IMR-90 (cell line): Measurements from ENCODE around the gene ZBTB46. TPM values are rescaled to one million over a fixed set of nuclear protein-coding genes. Genes with fewer than 3 reads are reported as not detected.

Experiments used
- ATAC-seq: fragments of 200-7000 bp; cut with Tn5 transposase; 2 replicates; pipeline ENCODE4 v1.9.1; 2020; ENCODE audit warnings: low read depth, mild to moderate bottlenecking, moderate library complexity
- BruUV-seq: library from RNA; stranded (reverse); fragments of 400-500 nt; replicated peaks from 2 replicates; lab custom pipeline; 2021; lab: Mats Ljungman, UMichigan
- CTCF ChIA-PET: fragments of 300-600 bp; formaldehyde crosslinking; extraction: SDS; loops from one replicate; lab custom pipeline; 2021; ENCODE audit warnings: antibody characterized with exemption; lab: Yijun Ruan, JAX
- POLR2A ChIA-PET: fragments of 300-600 bp; sonication (Branson Sonifier 250); formaldehyde crosslinking; loops from one replicate; lab custom pipeline; 2022; ENCODE audit warnings: antibody characterized with exemption; ENCODE audit not compliant: unreplicated experiment; lab: Charles Lee
- DNase-seq: peaks from one replicate; pipeline ENCODE4 v3.0.0; 2013
- H2AFZ ChIP-seq: replicated peaks from 2 replicates; pipeline ENCODE3; 2013; ENCODE audit warnings: low read length, mild to moderate bottlenecking; ENCODE audit not compliant: poor library complexity
- H2AK5ac ChIP-seq: 2 replicates; pipeline ENCODE4 v1.6.1; 2013; ENCODE audit warnings: low read depth, low read length, inconsistent platforms
- H2AK9ac ChIP-seq: replicated peaks from 2 replicates; pipeline ENCODE3; 2013; ENCODE audit warnings: mild to moderate bottlenecking, low read depth, low read length, moderate library complexity; ENCODE audit not compliant: poor library complexity
- H2BK120ac ChIP-seq: 2 replicates; pipeline ENCODE4 v1.6.1; 2013; ENCODE audit warnings: low read depth, low read length, inconsistent platforms
- H2BK15ac ChIP-seq: 3 replicates; pipeline ENCODE4 v1.6.1; 2013; ENCODE audit warnings: low read depth, low read length, inconsistent platforms
- H2BK20ac ChIP-seq: 2 replicates; pipeline ENCODE4 v1.6.1; 2013; ENCODE audit warnings: low read depth, mild to moderate bottlenecking, inconsistent platforms, low read length, moderate library complexity
- H2BK5ac ChIP-seq: 2 replicates; pipeline ENCODE4 v1.6.1; 2013; ENCODE audit warnings: mild to moderate bottlenecking, low read depth, low read length, inconsistent platforms; ENCODE audit not compliant: poor library complexity, severe bottlenecking
- H3K14ac ChIP-seq: replicated peaks from 2 replicates; pipeline ENCODE4 v1.6.1; 2013; ENCODE audit warnings: low read depth, low read length, inconsistent platforms
- H3K18ac ChIP-seq: 2 replicates; pipeline ENCODE4 v1.6.1; 2013; ENCODE audit warnings: low read depth, low read length, control low read depth
- H3K23ac ChIP-seq: 2 replicates; pipeline ENCODE4 v1.6.1; 2013; ENCODE audit warnings: low read depth, low read length, inconsistent platforms
- H3K27ac ChIP-seq: 2 replicates; pipeline ENCODE4 v1.5.1; 2013; ENCODE audit warnings: mild to moderate bottlenecking, control low read depth, low read length; ENCODE audit not compliant: insufficient read depth
- H3K27me3 ChIP-seq: 2 replicates; pipeline ENCODE4 v1.6.1; 2013; ENCODE audit warnings: low read length; ENCODE audit not compliant: control insufficient read depth, insufficient read depth
- H3K36me3 ChIP-seq: 2 replicates; pipeline ENCODE4 v1.6.1; 2013; ENCODE audit warnings: low read length, mixed read lengths; ENCODE audit not compliant: control insufficient read depth, insufficient read depth
- H3K4ac ChIP-seq: 2 replicates; pipeline ENCODE4 v1.6.1; 2013; ENCODE audit warnings: low read depth, low read length, inconsistent platforms
- H3K4me1 ChIP-seq: 2 replicates; pipeline ENCODE4 v1.6.1; 2013; ENCODE audit warnings: low read length, mixed read lengths; ENCODE audit not compliant: control insufficient read depth, insufficient read depth
- H3K4me2 ChIP-seq: 2 replicates; pipeline ENCODE4 v1.6.1; 2013; ENCODE audit warnings: low read depth, mild to moderate bottlenecking, control low read depth, low read length, moderate library complexity
- H3K4me3 ChIP-seq: 2 replicates; pipeline ENCODE4 v1.5.1; 2013; ENCODE audit warnings: low read depth, mild to moderate bottlenecking, control low read depth, low read length, moderate library complexity; ENCODE audit not compliant: insufficient read depth
- H3K56ac ChIP-seq: 2 replicates; pipeline ENCODE4 v1.6.1; 2013; ENCODE audit warnings: low read length, inconsistent platforms; ENCODE audit not compliant: insufficient read depth; ENCODE audit errors: extremely low read depth
- H3K79me1 ChIP-seq, 2 experiments: 2 replicates each; pipeline ENCODE4 v1.6.1; 2013; ENCODE audit warnings: low read length in 2 of 2, inconsistent platforms in 1 of 2, low read depth in 1 of 2
- H3K9ac ChIP-seq: 2 replicates; pipeline ENCODE4 v1.6.1; 2013; ENCODE audit warnings: low read depth, low read length, control low read depth
- H3K9me1 ChIP-seq: 2 replicates; pipeline ENCODE4 v1.6.1; 2013; ENCODE audit warnings: low read length, inconsistent platforms; ENCODE audit not compliant: insufficient read depth
- H3K9me3 ChIP-seq: 2 replicates; pipeline ENCODE4 v1.6.1; 2013; ENCODE audit warnings: low read length; ENCODE audit not compliant: control insufficient read depth, insufficient read depth
- H4K20me1 ChIP-seq: 2 replicates; pipeline ENCODE4 v1.6.1; 2013; ENCODE audit warnings: low read length, inconsistent platforms; ENCODE audit not compliant: insufficient read depth
- H4K5ac ChIP-seq: 2 replicates; pipeline ENCODE4 v1.6.1; 2013; ENCODE audit warnings: mild to moderate bottlenecking, low read depth, low read length, control low read depth
- H4K8ac ChIP-seq, 2 experiments: 2 replicates each; pipeline ENCODE4 v1.6.1; 2013; ENCODE audit warnings: low read depth in 2 of 2, low read length in 2 of 2, control low read depth in 1 of 2, inconsistent platforms in 1 of 2
- H4K91ac ChIP-seq: 2 replicates; pipeline ENCODE4 v1.6.1; 2013; ENCODE audit warnings: low read depth, low read length, inconsistent platforms; ENCODE audit not compliant: insufficient read depth
- CEBPB ChIP-seq: IDR thresholded peaks from 2 replicates; pipeline ENCODE4 v1.6.1; 2012; ENCODE audit warnings: low read depth, low read length, improper control_type of control experiment
- FOS ChIP-seq: fragments of 150-350 bp; IDR thresholded peaks from 2 replicates; pipeline ENCODE4 v1.6.1; 2016; ENCODE audit warnings: low read depth, low read length
- MAFK ChIP-seq: IDR thresholded peaks from 2 replicates; pipeline ENCODE4 v1.6.1; 2012; ENCODE audit warnings: low read depth, low read length, improper control_type of control experiment
- MAZ ChIP-seq: IDR thresholded peaks from 2 replicates; pipeline ENCODE4 v1.6.1; 2012; ENCODE audit warnings: low read depth, mild to moderate bottlenecking, low read length, improper control_type of control experiment, moderate library complexity, borderline replicate concordance
- MXI1 ChIP-seq: IDR thresholded peaks from 2 replicates; pipeline ENCODE4 v1.6.1; 2012; ENCODE audit warnings: low read depth, mild to moderate bottlenecking, low read length, moderate library complexity, borderline replicate concordance
- NFE2L2 ChIP-seq: fragments of 150-350 bp; IDR thresholded peaks from 2 replicates; pipeline ENCODE4 v1.6.1; 2016; ENCODE audit warnings: low read depth, mild to moderate bottlenecking, low read length
- RAD21 ChIP-seq: IDR thresholded peaks from 2 replicates; pipeline ENCODE4 v1.6.1; 2012; ENCODE audit warnings: low read length, improper control_type of control experiment
- RFX5 ChIP-seq: IDR thresholded peaks from 2 replicates; pipeline ENCODE4 v1.8.0; 2012; ENCODE audit warnings: low read depth, mild to moderate bottlenecking, low read length, moderate library complexity
- WGBS, 2 experiments: methylation state at CpG; one replicate each; pipeline versions ENCODE4 v1.1.5 to v1.1.7; 2013; ENCODE audit warnings: missing lambda C conversion rate in 2 of 2; ENCODE audit not compliant: insufficient read length in 1 of 2; ENCODE audit errors: extremely low coverage in 2 of 2; 5-methylcytosine and 5-hydroxymethylcytosine counted together
- dilution Hi-C: fragments of 300-500 bp; cut with HindIII; formaldehyde crosslinking; loops from one replicate; pipeline ENCODE4 v1.14.3; 2018; ENCODE audit warnings: low sequenced_read_pairs; ENCODE audit not compliant: unreplicated experiment
- in situ Hi-C: fragments of 300-500 bp; cut with MboI; formaldehyde crosslinking; loops from 3 replicates; pipeline ENCODE4 v1.14.3; 2019; ENCODE audit warnings: low sequenced_read_pairs, inconsistent platforms, mixed read lengths
- intact Hi-C: fragments of 100-400 bp; cut with micrococcal nuclease; formaldehyde crosslinking; loops from 2 replicates; pipeline ENCODE4 v1.10.0; 2022
- polyA plus RNA-seq, 3 experiments: library from polyadenylated mRNA; depleted of rRNA; stranded (reverse); fragments of >200 nt; gene quantifications; 2 replicates each; pipeline ENCODE4 v1.2.3, GENCODE V29; 2012; ENCODE audit warnings: low replicate concordance in 1 of 3
- total RNA-seq: library from RNA; depleted of rRNA; stranded (reverse); fragments of >200 nt; gene quantifications from 2 replicates; pipeline ENCODE4 v1.2.3, GENCODE V29; 2012
- TF ChIP-seq, protein P1 (sequence below): conservative IDR thresholded peaks from 2 replicates; pipeline ENCODE4 v1.5.1; 2012; ENCODE audit warnings: mild to moderate bottlenecking, low read depth, low read length, improper control_type of control experiment
- TF ChIP-seq, protein P2 (sequence below): fragments of 150-350 bp; IDR thresholded peaks from 2 replicates; pipeline ENCODE4 v1.6.1; 2017; ENCODE audit warnings: mild to moderate bottlenecking, antibody characterized with exemption, low read length, low read depth

Gene ZBTB46
- total and polyA plus RNA-seq, 2 of the 4 experiments (the other 2 are of a cell fraction) = 4.2 to 14.9 TPM

DNA sequence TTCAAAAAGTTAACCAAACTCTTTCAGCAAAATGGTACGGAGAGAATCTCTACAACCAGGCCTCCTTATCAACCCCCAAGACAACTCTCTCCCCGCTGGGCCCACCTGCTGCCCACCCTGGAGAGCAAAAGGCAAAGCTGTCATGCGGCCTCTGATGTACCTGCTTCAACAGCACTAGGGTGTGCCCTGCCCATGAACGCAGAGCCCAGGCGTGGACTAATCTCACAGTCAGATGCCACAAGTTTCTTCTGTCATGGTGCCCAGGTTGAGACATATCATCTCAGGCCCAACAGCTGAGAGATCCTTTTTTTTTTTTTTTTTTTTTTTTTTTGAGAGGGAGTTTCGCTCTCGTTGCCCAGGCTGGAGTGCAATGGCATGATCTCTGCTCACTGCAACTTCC is 65.2 kb downstream of the ZBTB46 start:
- ATAC-seq = no peak
- Histone ChIP-seq H2BK5ac (no peak overlapping the region), H3K14ac (no peak overlapping the region), H3K79me1 (peaks cover 2 to 11% of the 10 kb centered on the region in 2 experiments; a peak in 1 of 4 replicates), H2AK9ac (no peak overlapping the region), H4K8ac (no peak overlapping the region), H3K18ac (no peak overlapping the region), H3K4ac (no peak overlapping the region), H2BK20ac (no peak overlapping the region), H4K91ac (no peak overlapping the region), H2AFZ (no peak overlapping the region), H2AK5ac (no peak overlapping the region), H3K4me3 (no peak overlapping the region), H3K56ac (no peak overlapping the region), H2BK15ac (no peak overlapping the region), H2BK120ac (no peak overlapping the region), H3K36me3 (peaks cover 28% of the 10 kb centered on the region; the same call in 1 of the 2 replicates), H3K9ac (no peak overlapping the region), H3K4me2 (no peak overlapping the region), H3K9me1 (0 out of 2 replicates have a peak, but pooled peaks cover 3% of the 10 kb centered on the region), H4K20me1 (no peaks in the 10 kb centered on the region), H3K9me3 (no peaks in the 10 kb centered on the region), H3K27me3 (no peaks in the 10 kb centered on the region), H3K4me1 (no peaks in the 10 kb centered on the region), H3K23ac (no peak overlapping the region), H4K5ac (no peak overlapping the region), H3K27ac (no peak overlapping the region)
- in situ Hi-C loops = no loop called here
- dilution Hi-C loops = no loop called here
- TF ChIP-seq NFE2L2 (no peak), MAZ (no peak), MAFK (no peak), RFX5 (no peak), RAD21 (no peak), FOS (no peak), CEBPB (no peak), MXI1 (no peak)
- TF ChIP-seq, protein P1, sequence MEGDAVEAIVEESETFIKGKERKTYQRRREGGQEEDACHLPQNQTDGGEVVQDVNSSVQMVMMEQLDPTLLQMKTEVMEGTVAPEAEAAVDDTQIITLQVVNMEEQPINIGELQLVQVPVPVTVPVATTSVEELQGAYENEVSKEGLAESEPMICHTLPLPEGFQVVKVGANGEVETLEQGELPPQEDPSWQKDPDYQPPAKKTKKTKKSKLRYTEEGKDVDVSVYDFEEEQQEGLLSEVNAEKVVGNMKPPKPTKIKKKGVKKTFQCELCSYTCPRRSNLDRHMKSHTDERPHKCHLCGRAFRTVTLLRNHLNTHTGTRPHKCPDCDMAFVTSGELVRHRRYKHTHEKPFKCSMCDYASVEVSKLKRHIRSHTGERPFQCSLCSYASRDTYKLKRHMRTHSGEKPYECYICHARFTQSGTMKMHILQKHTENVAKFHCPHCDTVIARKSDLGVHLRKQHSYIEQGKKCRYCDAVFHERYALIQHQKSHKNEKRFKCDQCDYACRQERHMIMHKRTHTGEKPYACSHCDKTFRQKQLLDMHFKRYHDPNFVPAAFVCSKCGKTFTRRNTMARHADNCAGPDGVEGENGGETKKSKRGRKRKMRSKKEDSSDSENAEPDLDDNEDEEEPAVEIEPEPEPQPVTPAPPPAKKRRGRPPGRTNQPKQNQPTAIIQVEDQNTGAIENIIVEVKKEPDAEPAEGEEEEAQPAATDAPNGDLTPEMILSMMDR = no peak
- TF ChIP-seq, protein P2, sequence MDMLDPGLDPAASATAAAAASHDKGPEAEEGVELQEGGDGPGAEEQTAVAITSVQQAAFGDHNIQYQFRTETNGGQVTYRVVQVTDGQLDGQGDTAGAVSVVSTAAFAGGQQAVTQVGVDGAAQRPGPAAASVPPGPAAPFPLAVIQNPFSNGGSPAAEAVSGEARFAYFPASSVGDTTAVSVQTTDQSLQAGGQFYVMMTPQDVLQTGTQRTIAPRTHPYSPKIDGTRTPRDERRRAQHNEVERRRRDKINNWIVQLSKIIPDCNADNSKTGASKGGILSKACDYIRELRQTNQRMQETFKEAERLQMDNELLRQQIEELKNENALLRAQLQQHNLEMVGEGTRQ = no peak
- DNase-seq = no peak
- intact Hi-C loops = no loop called here
- POLR2A ChIA-PET = no interaction called here
- CTCF ChIA-PET = interaction anchor here (1.0 kb wide), 1 partner anchor 20 kb away, joined by 3 read pairs; no protein-coding TSS in a partner anchor
- no TSS peak for BruUV-seq
- WGBS, 2 experiments = no CpG with 5 or more reads among the region's 7 CpGs
